OCI-LY7 (cell line): ENCODE measurements around the gene VEGFA. TPM values are rescaled to one million over a fixed set of nuclear protein-coding genes. Genes with fewer than 3 reads are reported as not detected.

Experiments used
- BruUV-seq: library from RNA; stranded (reverse); fragments of 400-500 nt; replicated peaks from 2 replicates; lab custom pipeline; 2021; lab: Mats Ljungman, UMichigan
- CTCF ChIA-PET: fragments of 300-600 bp; sonication (Branson Sonifier 250); formaldehyde crosslinking; loops from one replicate; lab custom pipeline; 2022; ENCODE audit warnings: antibody characterized with exemption; ENCODE audit not compliant: unreplicated experiment; lab: Charles Lee
- POLR2A ChIA-PET: fragments of 300-600 bp; sonication (Branson Sonifier 250); formaldehyde crosslinking; loops from one replicate; lab custom pipeline; 2022; ENCODE audit warnings: antibody characterized with exemption; lab: Charles Lee
- DNase-seq: peaks from one replicate; pipeline ENCODE4 v3.0.0-alpha.2; 2015; ENCODE audit warnings: low spot score
- H2AFZ ChIP-seq: fragments of 200-600 bp; sonication (generic), shearing (Covaris generic); 2 replicates; pipeline ENCODE4 v1.6.1; 2014; ENCODE audit warnings: mild to moderate bottlenecking, antibody characterized with exemption, low read length, moderate library complexity
- H3K27ac ChIP-seq: fragments of 200-600 bp; sonication (generic); 2 replicates; pipeline ENCODE4 v1.5.1; 2014; ENCODE audit warnings: mixed run types, low read depth, mild to moderate bottlenecking, moderate library complexity, low read length, inconsistent platforms; ENCODE audit not compliant: poor library complexity, severe bottlenecking
- H3K36me3 ChIP-seq: fragments of 200-600 bp; sonication (generic); 2 replicates; pipeline ENCODE4 v1.6.1; 2014; ENCODE audit warnings: mild to moderate bottlenecking, antibody characterized with exemption, low read length, moderate library complexity, mixed read lengths; ENCODE audit not compliant: insufficient read depth
- H3K4me1 ChIP-seq: fragments of 200-600 bp; sonication (generic); 2 replicates; pipeline ENCODE4 v1.5.1; 2014; ENCODE audit warnings: mild to moderate bottlenecking, low read length; ENCODE audit not compliant: insufficient read depth, poor library complexity, severe bottlenecking
- H3K4me2 ChIP-seq: fragments of 200-600 bp; sonication (generic); 2 replicates; pipeline ENCODE4 v1.6.1; 2014; ENCODE audit warnings: mild to moderate bottlenecking, low read length
- H3K4me3 ChIP-seq: fragments of 200-600 bp; sonication (generic); 2 replicates; pipeline ENCODE4 v1.5.1; 2014; ENCODE audit warnings: mild to moderate bottlenecking, low read depth, low read length; ENCODE audit not compliant: poor library complexity, severe bottlenecking
- H3K79me2 ChIP-seq: fragments of 200-600 bp; sonication (generic); 2 replicates; pipeline ENCODE4 v1.6.1; 2016; ENCODE audit warnings: low read depth, mild to moderate bottlenecking, low read length, moderate library complexity, mixed read lengths; ENCODE audit not compliant: insufficient read depth
- H3K9me2 ChIP-seq: fragments of 200-600 bp; sonication (generic); 2 replicates; pipeline ENCODE4 v1.6.1; 2016; ENCODE audit warnings: mild to moderate bottlenecking, low read length, mixed read lengths; ENCODE audit not compliant: insufficient read depth
- H3K9me3 ChIP-seq: fragments of 200-600 bp; sonication (generic); 2 replicates; pipeline ENCODE4 v1.6.1; 2014; ENCODE audit warnings: mild to moderate bottlenecking, mixed run types, low read length, mixed read lengths
- H4K20me1 ChIP-seq: fragments of 200-600 bp; sonication (generic); 2 replicates; pipeline ENCODE4 v1.6.1; 2014; ENCODE audit warnings: mild to moderate bottlenecking, antibody characterized with exemption, low read length, moderate library complexity, mixed read lengths; ENCODE audit not compliant: insufficient read depth
- EZH2phosphoT487 ChIP-seq: fragments of 200-600 bp; sonication (generic); IDR thresholded peaks from 2 replicates; pipeline ENCODE4 v1.6.1; 2018; ENCODE audit warnings: low read depth, borderline replicate concordance, mild to moderate bottlenecking, mixed run types, antibody characterized with exemption, low read length, moderate library complexity, mixed read lengths
- intact Hi-C: fragments of 100-400 bp; cut with micrococcal nuclease; formaldehyde crosslinking; loops from one replicate; pipeline ENCODE4 v1.10.0; 2022; ENCODE audit not compliant: unreplicated experiment
- total RNA-seq, 2 experiments: library from RNA; depleted of rRNA in 1 of 2; stranded (reverse); fragments of >200 nt in 1 of 2; shearing (Covaris generic) in 1 of 2; gene quantifications; 2 replicates each; pipeline ENCODE4 v1.2.3, GENCODE V29; 2014 to 2022
- TF ChIP-seq, protein P1 (sequence below): fragments of 200-600 bp; sonication (generic); conservative IDR thresholded peaks from 2 replicates; pipeline ENCODE4 v1.5.1; 2014; ENCODE audit warnings: mild to moderate bottlenecking, antibody characterized with exemption, low read length, moderate library complexity, mixed read lengths

Gene VEGFA
- total RNA-seq, 2 experiments from 2014 or later = 59.7 to 88.5 TPM

DNA sequence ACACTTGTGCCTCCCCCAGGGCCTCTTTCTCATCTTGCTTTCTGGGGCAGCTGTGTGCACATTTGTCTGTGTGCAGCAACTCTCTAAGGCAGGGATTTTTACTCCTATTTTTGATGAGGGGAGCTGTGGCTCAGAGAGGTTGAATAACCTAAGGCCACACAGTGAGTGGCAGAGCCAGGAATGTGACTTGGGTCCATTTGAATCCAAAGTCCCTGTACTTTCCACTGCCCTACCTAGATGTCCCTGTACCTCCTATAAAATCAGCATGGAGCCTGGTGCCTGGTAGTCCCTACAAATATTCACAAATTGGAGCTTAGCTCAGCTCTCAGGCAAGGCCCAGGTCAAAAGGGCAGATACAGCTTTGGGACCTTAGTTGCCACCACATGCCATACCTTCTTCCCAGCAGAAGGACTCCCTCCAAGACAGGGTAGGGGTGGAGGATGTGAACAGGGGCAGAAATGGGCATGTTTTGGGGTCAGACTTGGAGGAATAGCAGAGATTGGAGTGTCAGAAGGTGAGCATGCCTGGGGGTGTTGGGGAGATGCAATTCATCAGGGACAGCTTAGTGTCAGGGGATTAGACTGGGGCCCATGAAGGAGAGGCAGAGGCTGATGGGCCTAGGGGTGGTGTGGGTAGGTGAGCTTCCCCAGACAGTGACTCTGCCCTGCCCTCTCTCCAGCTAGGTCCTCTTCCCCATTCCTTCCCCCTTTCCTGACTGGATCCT, 4.1 kb upstream of the VEGFA start:
- intact Hi-C loops = loop anchor here (5.0 kb wide), 1 partner anchor 186 kb away; no protein-coding TSS in a partner anchor
- no peak overlapping the region for H3K4me2 ChIP-seq
- no TSS peak for BruUV-seq
- no peaks in the 10 kb centered on the region for H3K9me3 ChIP-seq
- H3K4me1 ChIP-seq = peaks cover 3% of the 10 kb centered on the region
- H3K79me2 ChIP-seq = no peaks in the 10 kb centered on the region
- TF ChIP-seq, protein P1, sequence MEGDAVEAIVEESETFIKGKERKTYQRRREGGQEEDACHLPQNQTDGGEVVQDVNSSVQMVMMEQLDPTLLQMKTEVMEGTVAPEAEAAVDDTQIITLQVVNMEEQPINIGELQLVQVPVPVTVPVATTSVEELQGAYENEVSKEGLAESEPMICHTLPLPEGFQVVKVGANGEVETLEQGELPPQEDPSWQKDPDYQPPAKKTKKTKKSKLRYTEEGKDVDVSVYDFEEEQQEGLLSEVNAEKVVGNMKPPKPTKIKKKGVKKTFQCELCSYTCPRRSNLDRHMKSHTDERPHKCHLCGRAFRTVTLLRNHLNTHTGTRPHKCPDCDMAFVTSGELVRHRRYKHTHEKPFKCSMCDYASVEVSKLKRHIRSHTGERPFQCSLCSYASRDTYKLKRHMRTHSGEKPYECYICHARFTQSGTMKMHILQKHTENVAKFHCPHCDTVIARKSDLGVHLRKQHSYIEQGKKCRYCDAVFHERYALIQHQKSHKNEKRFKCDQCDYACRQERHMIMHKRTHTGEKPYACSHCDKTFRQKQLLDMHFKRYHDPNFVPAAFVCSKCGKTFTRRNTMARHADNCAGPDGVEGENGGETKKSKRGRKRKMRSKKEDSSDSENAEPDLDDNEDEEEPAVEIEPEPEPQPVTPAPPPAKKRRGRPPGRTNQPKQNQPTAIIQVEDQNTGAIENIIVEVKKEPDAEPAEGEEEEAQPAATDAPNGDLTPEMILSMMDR = no peak
- no peak for TF ChIP-seq EZH2phosphoT487
- H3K4me3 ChIP-seq = no peak overlapping the region
- no peak for DNase-seq
- H2AFZ ChIP-seq = no peak overlapping the region
- H4K20me1 ChIP-seq = no peaks in the 10 kb centered on the region
- H3K9me2 ChIP-seq = no peaks in the 10 kb centered on the region
- ChIA-PET POLR2A (interaction anchor here (0.7 kb wide), 3 partner anchors 26 to 210 kb away, joined by 3 to 7 read pairs (median 4); no protein-coding TSS in a partner anchor), CTCF (no interaction called here)
- no peaks in the 10 kb centered on the region for H3K36me3 ChIP-seq
- no peak overlapping the region for H3K27ac ChIP-seq

DNA sequence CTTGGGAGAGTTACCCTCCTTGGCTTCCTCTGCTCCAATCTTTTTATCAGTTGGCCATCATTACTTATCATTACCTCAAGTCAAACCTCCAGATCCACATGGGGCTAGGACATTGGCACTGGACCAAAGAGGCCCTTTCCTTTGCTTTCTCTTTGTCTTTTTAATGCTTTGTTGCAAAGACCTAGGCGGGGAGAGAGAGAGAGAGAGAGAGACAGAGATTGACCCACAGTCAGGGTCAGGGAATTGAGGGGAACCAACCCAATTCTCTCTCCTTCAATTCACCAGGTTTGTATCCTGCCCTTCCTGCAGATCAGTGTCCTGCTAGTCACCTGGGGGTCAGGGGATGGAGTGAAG, 3.5 kb upstream of the VEGFA start:
- Histone ChIP-seq H3K4me2 (no peak overlapping the region), H3K27ac (no peak overlapping the region), H4K20me1 (no peaks in the 10 kb centered on the region), H3K9me2 (no peaks in the 10 kb centered on the region), H3K4me3 (no peak overlapping the region), H3K9me3 (no peaks in the 10 kb centered on the region), H2AFZ (no peak overlapping the region), H3K36me3 (no peaks in the 10 kb centered on the region), H3K79me2 (no peaks in the 10 kb centered on the region), H3K4me1 (peaks cover 3% of the 10 kb centered on the region)
- TF ChIP-seq, protein P1 = no peak
- TF ChIP-seq EZH2phosphoT487 = no peak
- intact Hi-C loops = loop anchor here (5.0 kb wide), 1 partner anchor 186 kb away; no protein-coding TSS in a partner anchor
- ChIA-PET CTCF (no interaction called here), POLR2A (no interaction called here)
- BruUV-seq = no TSS peak
- DNase-seq = no peak

DNA sequence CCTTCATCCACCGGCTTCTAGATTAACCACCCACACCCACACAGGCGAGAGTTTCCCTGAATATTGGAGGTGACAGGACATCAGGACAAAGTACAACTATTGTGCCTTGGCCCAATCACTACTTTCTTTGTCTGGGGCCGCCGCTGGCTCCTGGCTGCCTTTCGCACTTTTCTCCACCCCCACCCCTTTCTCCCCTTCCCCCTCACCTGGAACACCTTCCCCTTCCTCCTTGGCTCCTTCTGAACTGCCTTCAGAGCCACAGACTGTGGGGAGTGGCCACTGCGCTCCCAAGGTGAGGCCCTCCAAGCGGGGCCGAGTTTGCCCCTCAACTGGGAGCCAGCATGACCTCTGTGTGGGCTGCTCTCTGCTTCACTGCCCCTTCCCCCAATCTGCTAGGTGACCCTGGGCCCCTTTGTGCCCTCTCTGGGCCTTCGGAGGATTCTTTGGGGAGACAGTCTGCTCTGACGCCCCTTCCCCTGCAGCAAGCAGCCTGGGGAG, 3.0 kb upstream of the VEGFA start:
- no peaks in the 10 kb centered on the region; the same call in 1 of the 2 replicates for H3K79me2 ChIP-seq

More for the DNA sequence above, 3.0 kb upstream of the VEGFA start:
- Histone ChIP-seq H3K9me3 (no peaks in the 10 kb centered on the region), H4K20me1 (no peaks in the 10 kb centered on the region), H3K36me3 (no peaks in the 10 kb centered on the region), H2AFZ (no peak overlapping the region), H3K4me3 (no peak overlapping the region), H3K4me1 (peaks cover 4% of the 10 kb centered on the region), H3K4me2 (no peak overlapping the region), H3K9me2 (no peaks in the 10 kb centered on the region), H3K27ac (no peak overlapping the region)
- intact Hi-C loops = loop anchor here (5.0 kb wide), 1 partner anchor 185 kb away; no protein-coding TSS in a partner anchor
- no peak for TF ChIP-seq EZH2phosphoT487
- TF ChIP-seq, protein P1 = no peak
- ChIA-PET POLR2A (no interaction called here), CTCF (interaction anchor here (0.5 kb wide), 1 partner anchor 266 kb away, joined by 8 read pairs; no protein-coding TSS in a partner anchor)
- DNase-seq = no peak
- BruUV-seq = no TSS peak
